ENCODE measurements around the gene CACNA2D3. TPM values are rescaled to one million over a fixed set of nuclear protein-coding genes. Genes with fewer than 3 reads are reported as not detected.

CACNA2D3 gene
- total RNA-seq, 2 donors from 2014 or later: 0.97 TPM; not detected in 1

DNA sequence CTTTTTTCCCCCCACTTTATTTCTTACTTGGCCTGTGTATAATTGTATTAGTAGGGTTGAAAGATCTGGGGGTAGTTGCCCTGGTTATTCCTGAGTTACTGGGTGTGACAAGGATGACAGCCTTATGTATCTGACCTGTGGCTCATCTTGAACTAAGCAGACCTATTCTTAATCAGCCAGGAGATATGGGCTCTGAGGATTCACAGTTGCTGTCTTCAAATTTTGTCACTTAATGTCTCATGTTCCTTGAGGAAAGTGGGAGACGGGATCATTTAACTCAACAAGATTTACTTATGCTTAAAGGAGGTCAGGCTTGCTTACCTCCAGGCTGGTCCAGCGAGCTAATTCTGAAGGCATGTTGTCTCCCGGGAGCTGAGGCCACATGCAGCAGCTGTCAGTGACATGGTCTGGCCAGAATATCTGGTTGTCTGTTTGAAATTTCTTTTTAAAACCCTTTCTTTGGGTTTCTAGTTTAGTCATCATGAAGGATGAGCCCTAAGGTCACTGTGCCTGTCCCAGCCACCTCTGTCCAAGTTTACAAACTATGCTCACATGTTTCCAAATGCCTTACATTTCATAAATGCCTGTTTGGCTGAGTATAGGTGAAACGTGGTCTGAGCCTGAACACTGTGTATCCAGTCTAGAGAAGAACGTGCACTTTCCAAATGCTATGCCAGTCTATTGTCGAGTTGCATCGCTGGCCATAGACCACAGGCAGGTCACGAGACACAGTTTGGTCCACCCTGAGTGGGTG lies 778.7 kb downstream of the CACNA2D3 start:
- 94% methylated on average over 7 to 8 of the region's 8 CpGs for WGBS, 2 experiments (ENCODE audit: insufficient coverage in 1 of 2, insufficient read length in 1 of 2)
- Histone ChIP-seq H3K27ac (ENCODE audit: low read depth, low read length) (peak overlapping the region; percentile 87), H3K9me3 (ENCODE audit: control insufficient read depth, low read length) (no peaks in the 10 kb centered on the region), H3K4me1 (ENCODE audit: control insufficient read depth, insufficient read depth, low read length) (no peaks in the 10 kb centered on the region), H3K36me3 (ENCODE audit: control insufficient read depth, insufficient read depth, low read length) (no peaks in the 10 kb centered on the region), H3K4me3 (ENCODE audit: low read length) (no peak overlapping the region), H3K9ac (ENCODE audit: extremely low read depth, low read length, poor library complexity, severe bottlenecking) (no peak overlapping the region), H3K27me3 (ENCODE audit: control insufficient read depth, insufficient read depth, low read length, poor library complexity, severe bottlenecking) (no peaks in the 10 kb centered on the region)
- Mint-ChIP-seq H3K4me3 (no peak overlapping the region), H3K9me3 (no peaks in the 10 kb centered on the region), H3K4me1 (peaks cover 3% of the 10 kb centered on the region), H3K27me3 (ENCODE audit: insufficient read depth) (no peaks in the 10 kb centered on the region), H3K36me3 (ENCODE audit: low read depth) (no peaks in the 10 kb centered on the region), H3K27ac (no peak overlapping the region)
- TF ChIP-seq, protein P1, sequence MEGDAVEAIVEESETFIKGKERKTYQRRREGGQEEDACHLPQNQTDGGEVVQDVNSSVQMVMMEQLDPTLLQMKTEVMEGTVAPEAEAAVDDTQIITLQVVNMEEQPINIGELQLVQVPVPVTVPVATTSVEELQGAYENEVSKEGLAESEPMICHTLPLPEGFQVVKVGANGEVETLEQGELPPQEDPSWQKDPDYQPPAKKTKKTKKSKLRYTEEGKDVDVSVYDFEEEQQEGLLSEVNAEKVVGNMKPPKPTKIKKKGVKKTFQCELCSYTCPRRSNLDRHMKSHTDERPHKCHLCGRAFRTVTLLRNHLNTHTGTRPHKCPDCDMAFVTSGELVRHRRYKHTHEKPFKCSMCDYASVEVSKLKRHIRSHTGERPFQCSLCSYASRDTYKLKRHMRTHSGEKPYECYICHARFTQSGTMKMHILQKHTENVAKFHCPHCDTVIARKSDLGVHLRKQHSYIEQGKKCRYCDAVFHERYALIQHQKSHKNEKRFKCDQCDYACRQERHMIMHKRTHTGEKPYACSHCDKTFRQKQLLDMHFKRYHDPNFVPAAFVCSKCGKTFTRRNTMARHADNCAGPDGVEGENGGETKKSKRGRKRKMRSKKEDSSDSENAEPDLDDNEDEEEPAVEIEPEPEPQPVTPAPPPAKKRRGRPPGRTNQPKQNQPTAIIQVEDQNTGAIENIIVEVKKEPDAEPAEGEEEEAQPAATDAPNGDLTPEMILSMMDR (conservative IDR thresholded peaks at IDR 0.05): no peak
- no peak for DNase-seq

DNA sequence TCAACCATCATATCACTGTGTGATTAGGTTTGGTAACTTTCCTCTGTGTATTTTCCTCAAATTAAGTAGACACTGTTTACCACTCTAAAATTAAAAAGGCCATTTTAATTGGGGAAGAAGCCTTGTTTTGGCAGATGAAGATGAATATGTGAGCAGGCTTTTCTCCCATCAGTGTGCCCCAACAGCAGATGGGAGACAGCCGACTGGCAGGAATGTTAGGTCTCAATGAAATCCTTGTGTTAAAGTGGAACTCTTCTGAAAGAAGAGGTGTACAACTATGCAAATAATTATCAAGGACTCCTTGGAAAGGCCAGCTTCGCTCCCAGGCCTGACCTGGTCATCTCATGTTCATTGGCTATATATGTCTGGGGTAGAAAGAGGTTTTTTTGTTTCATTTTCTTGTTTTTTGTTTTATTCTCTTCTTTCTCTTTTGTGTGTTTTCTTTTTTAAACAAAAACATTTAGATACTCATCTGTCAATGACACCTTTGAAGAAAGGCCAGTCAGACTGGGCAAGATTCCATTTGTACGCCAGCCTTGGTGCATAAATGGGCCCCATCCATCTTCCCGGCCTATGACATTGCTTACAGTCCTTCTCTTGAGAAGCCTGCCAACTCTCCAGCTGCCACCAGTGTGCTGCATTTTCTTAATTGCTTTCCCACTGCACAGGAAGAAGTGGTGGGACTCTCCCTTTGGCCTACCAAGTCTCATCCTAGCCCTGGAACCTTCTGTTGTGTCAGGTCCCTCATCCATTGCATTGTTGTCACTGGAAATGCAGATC lies 779.7 kb downstream of the CACNA2D3 start:
- Mint-ChIP-seq H3K27ac (no peak overlapping the region), H3K27me3 (ENCODE audit: insufficient read depth) (no peaks in the 10 kb centered on the region), H3K4me1 (no peaks in the 10 kb centered on the region), H3K36me3 (ENCODE audit: low read depth) (no peaks in the 10 kb centered on the region), H3K4me3 (no peak overlapping the region), H3K9me3 (no peaks in the 10 kb centered on the region)
- Histone ChIP-seq H3K36me3 (ENCODE audit: control insufficient read depth, insufficient read depth, low read length) (no peaks in the 10 kb centered on the region), H3K27ac (ENCODE audit: low read depth, low read length) (peak overlapping the region; percentile 87), H3K4me3 (ENCODE audit: low read length) (no peak overlapping the region), H3K9ac (ENCODE audit: extremely low read depth, low read length, poor library complexity, severe bottlenecking) (no peak overlapping the region), H3K9me3 (ENCODE audit: control insufficient read depth, low read length) (no peaks in the 10 kb centered on the region), H3K27me3 (ENCODE audit: control insufficient read depth, insufficient read depth, low read length, poor library complexity, severe bottlenecking) (no peaks in the 10 kb centered on the region), H3K4me1 (ENCODE audit: control insufficient read depth, insufficient read depth, low read length) (no peaks in the 10 kb centered on the region)
- TF ChIP-seq, protein P1 (conservative IDR thresholded peaks at IDR 0.05): no peak
- no peak for DNase-seq
- 87 to 90% methylated on average over 3 to 4 of the region's 4 CpGs for WGBS, 2 experiments (ENCODE audit: insufficient coverage in 1 of 2, insufficient read length in 1 of 2)

DNA sequence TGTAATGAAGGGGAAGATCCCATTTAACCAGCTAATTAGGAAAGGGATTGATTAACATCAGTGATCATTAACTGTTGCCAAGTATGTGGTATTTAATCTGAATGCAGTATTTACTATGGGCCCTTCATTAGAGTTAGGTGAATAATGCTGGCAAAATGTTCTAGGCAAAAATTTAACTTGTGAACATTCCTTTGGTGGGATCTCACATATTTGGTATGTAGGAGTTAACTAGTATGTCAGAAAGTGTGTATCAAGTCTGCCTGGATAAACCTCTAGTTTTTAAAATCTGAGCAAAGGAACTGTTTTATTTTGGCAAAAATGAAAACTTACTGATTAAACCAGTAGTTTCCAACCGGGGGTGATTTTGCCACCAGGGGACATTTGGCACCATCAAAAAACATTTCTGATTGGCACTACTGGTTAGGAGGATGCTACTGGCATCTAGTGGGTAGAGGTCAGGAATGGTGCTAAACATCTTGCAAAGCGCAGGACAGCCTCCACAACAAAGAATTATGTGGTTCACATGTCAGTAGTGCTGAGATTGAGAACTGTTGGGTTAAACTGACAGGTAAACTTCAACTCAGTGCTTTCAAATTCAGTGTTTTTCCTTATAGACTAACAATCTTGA lies 783.0 kb downstream of the CACNA2D3 start:
- DNase-seq: no peak
- Histone ChIP-seq H3K36me3 (ENCODE audit: control insufficient read depth, insufficient read depth, low read length) (no peaks in the 10 kb centered on the region), H3K27me3 (ENCODE audit: control insufficient read depth, insufficient read depth, low read length, poor library complexity, severe bottlenecking) (no peaks in the 10 kb centered on the region), H3K4me3 (ENCODE audit: low read length) (no peak overlapping the region), H3K27ac (ENCODE audit: low read depth, low read length) (no peak overlapping the region), H3K4me1 (ENCODE audit: control insufficient read depth, insufficient read depth, low read length) (no peaks in the 10 kb centered on the region), H3K9me3 (ENCODE audit: control insufficient read depth, low read length) (no peaks in the 10 kb centered on the region), H3K9ac (ENCODE audit: extremely low read depth, low read length, poor library complexity, severe bottlenecking) (no peak overlapping the region)
- TF ChIP-seq, protein P1 (conservative IDR thresholded peaks at IDR 0.05): no peak
- H3K27ac Mint-ChIP-seq: no peak overlapping the region
- H3K4me3 Mint-ChIP-seq: no peak overlapping the region
- H3K36me3 Mint-ChIP-seq (ENCODE audit: low read depth): no peaks in the 10 kb centered on the region
- no peaks in the 10 kb centered on the region for H3K9me3 Mint-ChIP-seq
- H3K27me3 Mint-ChIP-seq (ENCODE audit: insufficient read depth): no peaks in the 10 kb centered on the region
- WGBS, 2 experiments (ENCODE audit: insufficient coverage in 1 of 2, insufficient read length in 1 of 2): 84 to 95% methylated on average over 2 of the region's 2 CpGs
- H3K4me1 Mint-ChIP-seq: no peaks in the 10 kb centered on the region

Data from endodermal cell (in vitro differentiated cells).